SKM-1 treated with dmso at 0.1 percent for 144 hours (cell line): ENCODE measurements around the gene MPV17L.
"Not testable (repeated sequence)": the region's sequence is repeated elsewhere in the genome, so short reads cannot be mapped to it uniquely, and the experiment has no call there.

Source experiments
- DNase-seq: peaks from one replicate; lab custom pipeline; 2025; ENCODE audit not compliant: unreplicated experiment; lab: John Stamatoyannopoulos, UW

Gene MPV17L

GRCh38 chr16:15407756-15408155, 12.2 kb downstream of the MPV17L start:
- not testable (repeated sequence) for DNase-seq

GRCh38 chr16:15409476-15409875, 13.9 kb downstream of the MPV17L start:
- DNase-seq: not testable (repeated sequence)

GRCh38 chr16:15415511-15415985, 20.0 kb downstream of the MPV17L start:
- no peak for DNase-seq

- no peak for DNase-seq
These were observed 21.6 kb downstream of the MPV17L start for GRCh38 chr16:15417197-15417596.

GRCh38 chr16:15418206-15418605, 22.7 kb downstream of the MPV17L start:
- DNase-seq: no peak

- not testable (repeated sequence) for DNase-seq
These were observed 26.1 kb downstream of the MPV17L start for GRCh38 chr16:15421696-15422095.

- no peak for DNase-seq
These were observed 26.7 kb downstream of the MPV17L start for GRCh38 chr16:15422222-15422621.

- no peak for DNase-seq
These were observed 30.3 kb downstream of the MPV17L start for GRCh38 chr16:15425861-15426260.

- no peak for DNase-seq
These were observed 31.2 kb downstream of the MPV17L start for GRCh38 chr16:15426796-15427195.

GRCh38 chr16:15427648-15428239, 32.2 kb downstream of the MPV17L start:
- DNase-seq: peak; percentile 6

GRCh38 chr16:15430884-15431283, 35.3 kb downstream of the MPV17L start:
- DNase-seq: not testable (repeated sequence)

- DNase-seq: no peak
These were observed 38.5 kb downstream of the MPV17L start for GRCh38 chr16:15434079-15434424.

- DNase-seq: no peak
These were observed 39.1 kb downstream of the MPV17L start, which contains the start of gene BMERB1 for GRCh38 chr16:15434425-15435215. Gene BMERB1, plus strand, starts transcription at chr16:15434588. Its CDS starts 66 bp downstream, at chr16:15434654.

GRCh38 chr16:15435216-15435864, 39.8 kb downstream of the MPV17L start:
- DNase-seq: no peak

- DNase-seq: no peak
These were observed 43.5 kb downstream of the MPV17L start for GRCh38 chr16:15439102-15439501.

GRCh38 chr16:15439521-15439920, 44.0 kb downstream of the MPV17L start:
- DNase-seq: no peak

GRCh38 chr16:15440852-15441251, 45.3 kb downstream of the MPV17L start:
- no peak for DNase-seq

GRCh38 chr16:15442140-15442539, 46.6 kb downstream of the MPV17L start:
- not testable (repeated sequence) for DNase-seq

- DNase-seq: no peak
These were observed 48.2 kb downstream of the MPV17L start for GRCh38 chr16:15443753-15444152.

GRCh38 chr16:15444264-15444663, 48.7 kb downstream of the MPV17L start:
- no peak for DNase-seq

GRCh38 chr16:15445450-15445849, 49.9 kb downstream of the MPV17L start:
- no peak for DNase-seq

GRCh38 chr16:15446901-15447300, 51.3 kb downstream of the MPV17L start:
- no peak for DNase-seq
